K562 (cell line): Measurements from ENCODE around the gene CTRL. TPM values are rescaled to one million over a fixed set of nuclear protein-coding genes. Genes with fewer than 3 reads are reported as not detected.

Experiments
- ADNP ChIP-seq: fragments of 200-800 bp; sonication (Bioruptor generic); IDR thresholded peaks from 2 replicates; pipeline ENCODE4 v1.6.1; 2016; ENCODE audit warnings: missing genetic modification characterization, missing compliant biosample characterization
- C11orf30 ChIP-seq: fragments of 450-650 bp; IDR thresholded peaks from 2 replicates; pipeline ENCODE4 v1.6.1; 2016; ENCODE audit warnings: low read depth, mild to moderate bottlenecking
- GABPB1 ChIP-seq: sonication (generic); formaldehyde crosslinking; IDR thresholded peaks from 2 replicates; pipeline ENCODE4 v1.8.0; 2022; ENCODE audit warnings: mild to moderate bottlenecking, missing genetic modification reagents
- HMGN3 ChIP-seq: IDR thresholded peaks from 2 replicates; pipeline ENCODE4 v1.6.1; 2011; ENCODE audit warnings: borderline replicate concordance, low read depth, mild to moderate bottlenecking, mixed read lengths, low read length; ENCODE audit not compliant: insufficient read length; ENCODE audit errors: extremely low read depth
- MBD2 ChIP-seq: sonication (generic); IDR thresholded peaks from 2 replicates; pipeline ENCODE4 v1.6.1; 2016; ENCODE audit warnings: low read depth, borderline replicate concordance
- MCM3 ChIP-seq: fragments of 450-650 bp; IDR thresholded peaks from 2 replicates; pipeline ENCODE4 v1.6.1; 2016
- NBN ChIP-seq: fragments of 450-650 bp; IDR thresholded peaks from 2 replicates; pipeline ENCODE4 v1.6.1; 2016; ENCODE audit warnings: low read depth, mild to moderate bottlenecking
- NR2F6 ChIP-seq: fragments of 450-650 bp; formaldehyde crosslinking; IDR thresholded peaks from 2 replicates; pipeline ENCODE4 v1.4.0; 2020; ENCODE audit warnings: mild to moderate bottlenecking
- PCBP2 ChIP-seq: fragments of 200-400 bp; formaldehyde crosslinking; IDR thresholded peaks from 2 replicates; pipeline ENCODE4 v1.6.1; 2018; ENCODE audit warnings: low read length, low read depth, mild to moderate bottlenecking, moderate library complexity; ENCODE audit not compliant: poor library complexity, severe bottlenecking
- PTBP1 ChIP-seq: fragments of 200-400 bp; formaldehyde crosslinking; IDR thresholded peaks from 2 replicates; pipeline ENCODE4 v1.6.1; 2017; ENCODE audit warnings: low read depth, low read length
- SMARCB1 ChIP-seq: IDR thresholded peaks from 2 replicates; pipeline ENCODE4 v1.6.1; 2011; ENCODE audit warnings: improper control_type of control experiment, low read depth; ENCODE audit not compliant: insufficient read length
- SMARCC2 ChIP-seq: fragments of 450-650 bp; IDR thresholded peaks from 2 replicates; pipeline ENCODE4 v1.6.1; 2017; ENCODE audit warnings: antibody characterized with exemption, moderate library complexity, mild to moderate bottlenecking, low read depth
- SNRNP70 ChIP-seq: fragments of 200-400 bp; formaldehyde crosslinking; optimal IDR thresholded peaks from 2 replicates; pipeline ENCODE3; 2017; ENCODE audit warnings: low read depth, low read length
- ZC3H4 ChIP-seq: sonication (generic); formaldehyde crosslinking; IDR thresholded peaks from 2 replicates; pipeline ENCODE4 v1.9.0; 2021; ENCODE audit warnings: missing genetic modification reagents, borderline replicate concordance
- ZKSCAN1 ChIP-seq: fragments of 150-350 bp; IDR thresholded peaks from 2 replicates; pipeline ENCODE4 v1.6.1; 2016; ENCODE audit warnings: low read depth, low read length
- ZNF263 ChIP-seq: sonication (generic); formaldehyde crosslinking; IDR thresholded peaks from 2 replicates; pipeline ENCODE4 v1.8.0; 2022; ENCODE audit warnings: mild to moderate bottlenecking, missing genetic modification reagents, borderline replicate concordance
- ZNF41 ChIP-seq: fragments of 250-450 bp; sonication (Bioruptor Pico); conservative IDR thresholded peaks from 2 replicates; pipeline ENCODE4 v1.4.0; 2020; ENCODE audit warnings: mild to moderate bottlenecking
- ZNF717 ChIP-seq: fragments of 250-450 bp; sonication (Bioruptor Pico); IDR thresholded peaks from 2 replicates; pipeline ENCODE4 v1.5.0; 2021
- ZSCAN29 ChIP-seq: fragments of 450-650 bp; IDR thresholded peaks from 2 replicates; pipeline ENCODE4 v1.6.1; 2017
- polyA plus RNA-seq, 8 experiments: library from polyadenylated mRNA; depleted of rRNA in 4 of 8; stranded (reverse) in 5 of 8; unstranded in 3 of 8; fragments of >200 nt; fragmentation: Nextera tagmentation in 2 of 8; fragmentation: Illumina TruSeq in 1 of 8; extraction: Ambion mirVana in 2 of 8; extraction: Trizol in 1 of 8; gene quantifications; 2 replicates each; pipeline versions ENCODE4 v1.2.1 to v1.2.3, GENCODE V29; 2011 to 2014; ENCODE audit warnings: inconsistent platforms in 1 of 8, missing spikeins in 1 of 8
- total RNA-seq, 7 experiments: library from RNA; depleted of rRNA in 6 of 7; stranded (reverse); fragments of >200 nt in 6 of 7; fragmentation: Illumina TruSeq in 2 of 7; extraction: Trizol in 2 of 7; gene quantifications; 2 replicates each; pipeline versions ENCODE4 v1.2.1 to v1.2.3, GENCODE V29; 2011 to 2021; ENCODE audit warnings: low replicate concordance in 1 of 7
- TF ChIP-seq, protein P1 (sequence below): fragments of 450-650 bp; formaldehyde crosslinking; conservative IDR thresholded peaks from 2 replicates; pipeline ENCODE4 v1.4.0; 2022; ENCODE audit warnings: mild to moderate bottlenecking, missing genetic modification characterization
- TF ChIP-seq, protein P2 (sequence below): IDR thresholded peaks from 2 replicates; pipeline ENCODE4 v1.6.1; 2011; ENCODE audit not compliant: insufficient read length; ENCODE audit errors: extremely low read depth
- TF ChIP-seq, protein P3 (sequence below): fragments of 250-450 bp; sonication (Bioruptor Pico); IDR thresholded peaks from 2 replicates; pipeline ENCODE4 v1.6.1; 2021; ENCODE audit warnings: mild to moderate bottlenecking
- TF ChIP-seq, protein P4 (sequence below): fragments of 450-650 bp; IDR thresholded peaks from 2 replicates; pipeline ENCODE4 v1.6.1; 2018; ENCODE audit not compliant: partially characterized antibody

The CTRL gene
- total and polyA plus RNA-seq, 9 of the 15 experiments (the other 6 are each of a cell fraction or from before 2014, with no cell fraction given): 1.4 to 5.6 (median 2.5) TPM

DNA sequence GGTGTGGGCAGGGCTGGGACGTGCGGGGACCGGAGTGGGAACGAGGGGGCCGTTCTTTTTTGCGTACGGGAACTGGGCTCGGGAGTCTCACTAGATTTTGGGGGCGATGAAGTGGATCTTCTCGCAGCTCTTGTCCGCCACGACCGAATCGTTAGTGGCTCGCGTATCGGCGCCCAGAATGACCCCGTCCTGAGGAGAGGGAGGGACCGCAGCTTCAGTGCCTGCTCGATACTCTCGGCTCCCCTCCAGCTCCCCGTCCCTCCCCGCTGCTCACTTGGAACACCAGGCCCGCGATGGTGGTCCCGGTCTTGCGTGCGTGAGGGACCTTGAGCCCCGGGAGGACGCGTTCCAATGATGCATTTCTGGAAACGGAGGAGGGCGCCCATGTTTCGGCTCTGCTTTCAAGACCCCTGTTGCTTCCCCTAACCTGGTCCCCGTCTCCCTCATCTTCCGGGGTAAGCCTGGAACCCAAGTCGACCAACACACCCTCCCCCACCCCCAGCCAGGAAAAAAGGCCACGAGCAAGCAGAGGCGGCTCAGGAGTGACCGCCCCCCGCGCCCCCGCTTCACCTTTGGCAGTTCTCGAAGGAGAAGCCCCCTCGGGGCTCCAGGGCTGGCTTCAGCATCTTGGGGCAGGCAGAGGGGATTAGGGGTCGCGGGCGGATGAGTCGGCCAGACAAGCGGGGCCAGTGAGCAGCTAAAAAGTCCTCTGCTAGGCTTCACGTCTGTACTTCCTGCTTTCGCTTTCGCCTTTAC lies 4.6 kb upstream of the CTRL start, which contains the start of gene PSMB10 (continued):
- TF ChIP-seq, protein P1, sequence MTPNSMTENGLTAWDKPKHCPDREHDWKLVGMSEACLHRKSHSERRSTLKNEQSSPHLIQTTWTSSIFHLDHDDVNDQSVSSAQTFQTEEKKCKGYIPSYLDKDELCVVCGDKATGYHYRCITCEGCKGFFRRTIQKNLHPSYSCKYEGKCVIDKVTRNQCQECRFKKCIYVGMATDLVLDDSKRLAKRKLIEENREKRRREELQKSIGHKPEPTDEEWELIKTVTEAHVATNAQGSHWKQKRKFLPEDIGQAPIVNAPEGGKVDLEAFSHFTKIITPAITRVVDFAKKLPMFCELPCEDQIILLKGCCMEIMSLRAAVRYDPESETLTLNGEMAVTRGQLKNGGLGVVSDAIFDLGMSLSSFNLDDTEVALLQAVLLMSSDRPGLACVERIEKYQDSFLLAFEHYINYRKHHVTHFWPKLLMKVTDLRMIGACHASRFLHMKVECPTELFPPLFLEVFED (CRISPR knock-in tag): no peak
- TF ChIP-seq MBD2 (no peak), GABPB1 (no peak), NBN (0 out of 2 replicates have a peak, but pooled peaks have one; percentile 11), SMARCB1 (no peak), PTBP1 (no peak), ZC3H4 (no peak), SNRNP70 (no peak), SMARCC2 (no peak), ZSCAN29 (no peak), ZNF717 (no peak), PCBP2 (no peak), ZNF41 (CRISPR knock-in tag) (no peak), ADNP (no peak), ZKSCAN1 (no peak), C11orf30 (no peak), MCM3 (no peak), NR2F6 (CRISPR knock-in tag) (no peak), ZNF263 (CRISPR knock-in tag) (no peak; the same call in 1 of the 2 replicates), HMGN3 (no peak)
- TF ChIP-seq, protein P2, sequence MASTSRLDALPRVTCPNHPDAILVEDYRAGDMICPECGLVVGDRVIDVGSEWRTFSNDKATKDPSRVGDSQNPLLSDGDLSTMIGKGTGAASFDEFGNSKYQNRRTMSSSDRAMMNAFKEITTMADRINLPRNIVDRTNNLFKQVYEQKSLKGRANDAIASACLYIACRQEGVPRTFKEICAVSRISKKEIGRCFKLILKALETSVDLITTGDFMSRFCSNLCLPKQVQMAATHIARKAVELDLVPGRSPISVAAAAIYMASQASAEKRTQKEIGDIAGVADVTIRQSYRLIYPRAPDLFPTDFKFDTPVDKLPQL: no peak
- TF ChIP-seq, protein P3, sequence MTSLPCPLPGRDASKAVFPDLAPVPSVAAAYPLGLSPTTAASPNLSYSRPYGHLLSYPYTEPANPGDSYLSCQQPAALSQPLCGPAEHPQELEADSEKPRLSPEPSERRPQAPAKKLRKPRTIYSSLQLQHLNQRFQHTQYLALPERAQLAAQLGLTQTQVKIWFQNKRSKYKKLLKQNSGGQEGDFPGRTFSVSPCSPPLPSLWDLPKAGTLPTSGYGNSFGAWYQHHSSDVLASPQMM (CRISPR knock-in tag): no peak
- TF ChIP-seq, protein P4, sequence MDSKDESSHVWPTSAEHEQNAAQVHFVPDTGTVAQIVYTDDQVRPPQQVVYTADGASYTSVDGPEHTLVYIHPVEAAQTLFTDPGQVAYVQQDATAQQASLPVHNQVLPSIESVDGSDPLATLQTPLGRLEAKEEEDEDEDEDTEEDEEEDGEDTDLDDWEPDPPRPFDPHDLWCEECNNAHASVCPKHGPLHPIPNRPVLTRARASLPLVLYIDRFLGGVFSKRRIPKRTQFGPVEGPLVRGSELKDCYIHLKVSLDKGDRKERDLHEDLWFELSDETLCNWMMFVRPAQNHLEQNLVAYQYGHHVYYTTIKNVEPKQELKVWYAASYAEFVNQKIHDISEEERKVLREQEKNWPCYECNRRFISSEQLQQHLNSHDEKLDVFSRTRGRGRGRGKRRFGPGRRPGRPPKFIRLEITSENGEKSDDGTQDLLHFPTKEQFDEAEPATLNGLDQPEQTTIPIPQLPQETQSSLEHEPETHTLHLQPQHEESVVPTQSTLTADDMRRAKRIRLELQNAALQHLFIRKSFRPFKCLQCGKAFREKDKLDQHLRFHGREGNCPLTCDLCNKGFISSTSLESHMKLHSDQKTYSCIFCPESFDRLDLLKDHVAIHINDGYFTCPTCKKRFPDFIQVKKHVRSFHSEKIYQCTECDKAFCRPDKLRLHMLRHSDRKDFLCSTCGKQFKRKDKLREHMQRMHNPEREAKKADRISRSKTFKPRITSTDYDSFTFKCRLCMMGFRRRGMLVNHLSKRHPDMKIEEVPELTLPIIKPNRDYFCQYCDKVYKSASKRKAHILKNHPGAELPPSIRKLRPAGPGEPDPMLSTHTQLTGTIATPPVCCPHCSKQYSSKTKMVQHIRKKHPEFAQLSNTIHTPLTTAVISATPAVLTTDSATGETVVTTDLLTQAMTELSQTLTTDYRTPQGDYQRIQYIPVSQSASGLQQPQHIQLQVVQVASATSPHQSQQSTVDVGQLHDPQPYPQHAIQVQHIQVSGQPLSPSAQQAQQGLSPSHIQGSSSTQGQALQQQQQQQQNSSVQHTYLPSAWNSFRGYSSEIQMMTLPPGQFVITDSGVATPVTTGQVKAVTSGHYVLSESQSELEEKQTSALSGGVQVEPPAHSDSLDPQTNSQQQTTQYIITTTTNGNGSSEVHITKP: no peak
